Naive thymus-derived CD8-positive, alpha-beta T cell (primary cell): ENCODE measurements around the gene CLCF1. TPM values are rescaled to one million over a fixed set of nuclear protein-coding genes. Genes with fewer than 3 reads are reported as not detected.
"Not testable (repeated sequence)": the region's sequence is repeated elsewhere in the genome, so short reads cannot be mapped to it uniquely, and the experiment has no call there.

Experiments
- ATAC-seq, 2 donors: fragments of 150-1000 bp; cut with Tn5 transposase in 1 of 2; sonication (Bioruptor Pico), chemical (Tn5 transposase) in 1 of 2; 1 replicate in 1 of 2; 2 replicates in 1 of 2; pipeline ENCODE4 v1.10.0; 2021; ENCODE audit warnings: mild to moderate bottlenecking in 2 of 2, moderate library complexity in 2 of 2
- POLR2A ChIA-PET: fragments of 350-600 bp; sonication (Branson Sonifier 250); formaldehyde crosslinking; loops from one replicate; lab custom pipeline; 2021; ENCODE audit warnings: antibody characterized with exemption; lab: Charles Lee
- DNase-seq, 10 donors: peaks; one replicate each; pipeline versions ENCODE4 v3.0.0 to v3.0.0-alpha.2; 2020 to 2022
- H3K27ac Mint-ChIP-seq, 10 donors: one replicate each; pipeline ENCODE4 v1.8.0; 2020 to 2022; ENCODE audit warnings: mild to moderate bottlenecking in 10 of 10, mixed read lengths in 10 of 10, moderate library complexity in 4 of 10, inconsistent platforms in 1 of 10
- H3K27me3 Mint-ChIP-seq, 5 donors: one replicate each; pipeline ENCODE4 v1.8.0; 2021 to 2022; ENCODE audit warnings: mixed read lengths in 5 of 5
- H3K36me3 Mint-ChIP-seq, 3 donors: one replicate each; pipeline ENCODE4 v1.8.0; 2020 to 2022; ENCODE audit warnings: mixed read lengths in 3 of 3, mild to moderate bottlenecking in 2 of 3, inconsistent platforms in 1 of 3
- H3K4me1 Mint-ChIP-seq, 4 donors: one replicate each; pipeline ENCODE4 v1.8.0; 2021 to 2022; ENCODE audit warnings: mixed read lengths in 4 of 4
- H3K4me3 Mint-ChIP-seq, 10 donors: one replicate each; pipeline ENCODE4 v1.8.0; 2020 to 2022; ENCODE audit warnings: mild to moderate bottlenecking in 10 of 10, mixed read lengths in 10 of 10, moderate library complexity in 6 of 10, inconsistent platforms in 1 of 10
- H3K9me3 Mint-ChIP-seq, 9 donors: one replicate each; pipeline ENCODE4 v1.8.0; 2020 to 2022; ENCODE audit warnings: mixed read lengths in 9 of 9, mild to moderate bottlenecking in 3 of 9, inconsistent platforms in 1 of 9, moderate library complexity in 1 of 9
- polyA plus RNA-seq, 3 donors: library from polyadenylated mRNA; unstranded; fragments of 300-500 nt; fragmentation: Illumina TruSeq; gene quantifications; one replicate each; pipeline ENCODE4 v1.2.3, GENCODE V29; 2021
- total RNA-seq, 8 experiments: library from RNA in 2 of 8; stranded (reverse) in 2 of 8; gene quantifications; one replicate each; pipeline ENCODE4 v1.2.3 and lab custom pipeline; 2021 to 2026

CLCF1 gene
- total and polyA plus RNA-seq, 5 experiments from 2014 or later: 0.58 to 1.5 (median 1.1) TPM; not detected in 2

GRCh38 chr11:67344264-67344663 is 29.1 kb downstream of the CLCF1 start:
- H3K4me3 Mint-ChIP-seq: peak overlapping the region in 9 of 10 donors; percentile 37 to 83 (median 71)
- H3K27me3 Mint-ChIP-seq: no peaks in the 10 kb centered on the region
- peaks cover 23 to 50% (median 46%) of the 10 kb centered on the region in 4 donors for H3K4me1 Mint-ChIP-seq
- no peaks in the 10 kb centered on the region for H3K36me3 Mint-ChIP-seq
- POLR2A ChIA-PET: interaction anchor here (0.6 to 5.4 kb wide), 28 partner anchors 8 to 1033 kb away, joined by 3 to 81 read pairs (median 4); partner anchors contain the start of genes AIP, KDM2A, PITPNM1 and POLD4
- peak overlapping the region; percentile 89 to 99 (median 94) for H3K27ac Mint-ChIP-seq
- DNase-seq: peak in 4 of 10 donors; percentile 26 to 36 (median 34)
- H3K9me3 Mint-ChIP-seq: no peaks in the 10 kb centered on the region
- peak; percentile 58 to 80 for ATAC-seq

- Mint-ChIP-seq H3K4me1 (peaks cover 0 to 2% (median under 1%) of the 10 kb centered on the region in 4 donors), H3K27me3 (no peaks in the 10 kb centered on the region), H3K9me3 (no peaks in the 10 kb centered on the region), H3K27ac (no peak overlapping the region), H3K4me3 (no peak overlapping the region), H3K36me3 (peaks cover 0 to 2% (median 0%) of the 10 kb centered on the region in 3 donors)
- POLR2A ChIA-PET: interaction anchor here (2.4 kb wide), 1 partner anchor 15 kb away, joined by 10 read pairs; the partner anchor contains the start of gene POLD4
- DNase-seq (no peak), ATAC-seq (no peak)
Observed at GRCh38 chr11:67337257-67337656, 36.1 kb downstream of the CLCF1 start.

- Mint-ChIP-seq H3K27me3 (no peaks in the 10 kb centered on the region), H3K36me3 (peaks cover 0 to 13% (median 0%) of the 10 kb centered on the region in 3 donors), H3K4me1 (peaks cover 0 to 3% (median 0%) of the 10 kb centered on the region in 4 donors), H3K9me3 (no peaks in the 10 kb centered on the region), H3K4me3 (no peak overlapping the region), H3K27ac (no peak overlapping the region)
- POLR2A ChIA-PET: interaction anchor here (0.7 to 2.5 kb wide), 2 partner anchors 10 to 47 kb away, joined by 5 to 9 read pairs; no protein-coding TSS in a partner anchor
- DNase-seq: no peak
- no peak for ATAC-seq
Observed at GRCh38 chr11:67332081-67332691, 41.2 kb downstream of the CLCF1 start.

- H3K27me3 Mint-ChIP-seq: no peaks in the 10 kb centered on the region
- H3K9me3 Mint-ChIP-seq: no peaks in the 10 kb centered on the region
- DNase-seq: no peak
- no peak overlapping the region for H3K4me3 Mint-ChIP-seq
- no peak for ATAC-seq
- H3K36me3 Mint-ChIP-seq: peaks cover 0 to 9% (median 2%) of the 10 kb centered on the region in 3 donors
- H3K4me1 Mint-ChIP-seq: peaks cover 7 to 17% (median 10%) of the 10 kb centered on the region in 4 donors
- POLR2A ChIA-PET: interaction anchor here (1.5 to 49.2 kb wide), 3 partner anchors 20 to 45 kb away, joined by 4 to 2293 read pairs (median 6); partner anchors contain the start of genes ANKRD13D and GRK2
- no peak overlapping the region for H3K27ac Mint-ChIP-seq
Observed at GRCh38 chr11:67323526-67323925, 49.9 kb downstream of the CLCF1 start.

GRCh38 chr11:67322049-67322448 is 51.3 kb downstream of the CLCF1 start:
- no peaks in the 10 kb centered on the region for H3K27me3 Mint-ChIP-seq
- peak overlapping the region in 1 of 10 donors; percentile 46 for H3K27ac Mint-ChIP-seq
- POLR2A ChIA-PET: interaction anchor here (0.5 to 49.2 kb wide), 11 partner anchors 13 to 89 kb away, joined by 3 to 2293 read pairs (median 4); partner anchors contain the start of genes ANKRD13D, GRK2, POLD4 and SSH3
- DNase-seq: no peak
- peaks cover 11 to 29% (median 18%) of the 10 kb centered on the region in 4 donors for H3K4me1 Mint-ChIP-seq
- H3K36me3 Mint-ChIP-seq: peaks cover 0 to 9% (median 2%) of the 10 kb centered on the region in 3 donors
- H3K4me3 Mint-ChIP-seq: no peak overlapping the region
- H3K9me3 Mint-ChIP-seq: no peaks in the 10 kb centered on the region
- ATAC-seq: no peak

- peaks cover 13 to 33% (median 20%) of the 10 kb centered on the region in 4 donors for H3K4me1 Mint-ChIP-seq
Observed at GRCh38 chr11:67321313-67321871, 52.0 kb downstream of the CLCF1 start.

GRCh38 chr11:67320691-67321090 is 52.7 kb downstream of the CLCF1 start:
- Mint-ChIP-seq H3K4me1 (peaks cover 12 to 33% (median 21%) of the 10 kb centered on the region in 4 donors), H3K9me3 (no peaks in the 10 kb centered on the region), H3K4me3 (no peak overlapping the region), H3K36me3 (peaks cover 0 to 8% (median 2%) of the 10 kb centered on the region in 3 donors), H3K27ac (no peak overlapping the region), H3K27me3 (no peaks in the 10 kb centered on the region)
- POLR2A ChIA-PET: interaction anchor here (0.6 to 49.2 kb wide), 4 partner anchors 19 to 1817 kb away, joined by 3 to 2293 read pairs (median 3); partner anchors contain the start of genes ANKRD13D and GRK2
- DNase-seq (no peak), ATAC-seq (no peak)

More at GRCh38 chr11:67321313-67321871, 52.0 kb downstream of the CLCF1 start:
- Mint-ChIP-seq H3K27ac (peak overlapping the region in 1 of 10 donors; percentile 74), H3K27me3 (no peaks in the 10 kb centered on the region), H3K9me3 (no peaks in the 10 kb centered on the region), H3K36me3 (peaks cover 0 to 9% (median 2%) of the 10 kb centered on the region in 3 donors), H3K4me3 (no peak overlapping the region)
- no peak for ATAC-seq
- DNase-seq: no peak
- POLR2A ChIA-PET: interaction anchor here (0.6 to 49.2 kb wide), 8 partner anchors 17 to 1818 kb away, joined by 3 to 2293 read pairs (median 4); partner anchors contain the start of genes ANKRD13D and GRK2

- Mint-ChIP-seq H3K36me3 (peaks cover 0 to 7% (median 2%) of the 10 kb centered on the region in 3 donors), H3K27me3 (no peaks in the 10 kb centered on the region), H3K4me1 (peaks cover 12 to 33% (median 24%) of the 10 kb centered on the region in 4 donors), H3K27ac (peak overlapping the region in 2 of 10 donors; percentile 19 to 37), H3K9me3 (no peaks in the 10 kb centered on the region), H3K4me3 (no peak overlapping the region)
- no peak for ATAC-seq
- no peak for DNase-seq
- POLR2A ChIA-PET: interaction anchor here (1.6 to 49.2 kb wide), 2 partner anchors 24 to 42 kb away, joined by 4 to 2293 read pairs; partner anchors contain the start of genes ANKRD13D and GRK2
Observed at GRCh38 chr11:67320011-67320410, 53.4 kb downstream of the CLCF1 start.

GRCh38 chr11:67318876-67319275 is 54.5 kb downstream of the CLCF1 start:
- POLR2A ChIA-PET: interaction anchor here (0.6 to 49.2 kb wide), 6 partner anchors 14 to 41 kb away, joined by 3 to 2293 read pairs (median 6); partner anchors contain the start of genes ANKRD13D, GRK2 and POLD4
- H3K27ac Mint-ChIP-seq: peak overlapping the region in 5 of 10 donors; percentile 36 to 98 (median 80)

GRCh38 chr11:67317888-67318555 is 55.4 kb downstream of the CLCF1 start:
- ATAC-seq (peak; percentile 53 to 54), DNase-seq (peak in 4 of 10 donors; percentile 16 to 41 (median 28))
- POLR2A ChIA-PET: interaction anchor here (0.5 to 49.2 kb wide), 18 partner anchors 9 to 119 kb away, joined by 3 to 2293 read pairs (median 4); partner anchors contain the start of genes ANKRD13D, GRK2, POLD4 and PTPRCAP
- H3K27ac Mint-ChIP-seq: peak overlapping the region; percentile 89 to 98 (median 96)
- H3K4me3 Mint-ChIP-seq: peak overlapping the region; percentile 93 to 100 (median 99)
- no peaks in the 10 kb centered on the region for H3K27me3 Mint-ChIP-seq
- H3K4me1 Mint-ChIP-seq: peaks cover 17 to 47% (median 33%) of the 10 kb centered on the region in 4 donors
- H3K9me3 Mint-ChIP-seq: no peaks in the 10 kb centered on the region
- H3K36me3 Mint-ChIP-seq: no peaks in the 10 kb centered on the region

More at GRCh38 chr11:67318876-67319275, 54.5 kb downstream of the CLCF1 start:
- ATAC-seq, H3K27me3 Mint-ChIP-seq, H3K9me3 Mint-ChIP-seq, DNase-seq, H3K36me3 Mint-ChIP-seq: not testable (repeated sequence)
- Mint-ChIP-seq H3K4me1 (peaks cover 12 to 39% (median 27%) of the 10 kb centered on the region in 4 donors), H3K4me3 (peak overlapping the region; percentile 93 to 100 (median 99))

- ATAC-seq (peak; percentile 88 to 89), DNase-seq (peak; percentile 92 to 99 (median 98))
- POLR2A ChIA-PET: interaction anchor here (0.5 to 49.2 kb wide), 17 partner anchors 9 to 1823 kb away, joined by 3 to 2293 read pairs (median 5); partner anchors contain the start of genes ANKRD13D, GRK2, POLD4 and PTPRCAP
- H3K4me3 Mint-ChIP-seq: peak overlapping the region; percentile 93 to 100 (median 99)
- no peaks in the 10 kb centered on the region for H3K36me3 Mint-ChIP-seq
- H3K27me3 Mint-ChIP-seq: no peaks in the 10 kb centered on the region
- peaks cover 22 to 54% (median 40%) of the 10 kb centered on the region in 4 donors for H3K4me1 Mint-ChIP-seq
- peak overlapping the region; percentile 89 to 98 (median 96) for H3K27ac Mint-ChIP-seq
- no peaks in the 10 kb centered on the region for H3K9me3 Mint-ChIP-seq
Observed at GRCh38 chr11:67317205-67317887, 56.1 kb downstream of the CLCF1 start.
